SK-N-SH treated with all-trans-retinoic acid at 6 μM for 48 hours (cell line): ENCODE data around the gene PTCD3.
A peak's percentile ranks its signal among the peaks of the same experiment; 100 is the strongest.

ENCODE experiments used
- ATAC-seq: fragments of 200-7000 bp; cut with Tn5 transposase; 3 replicates; pipeline ENCODE4 v1.9.1; 2020; ENCODE audit warnings: mild to moderate bottlenecking, moderate library complexity
- BACH2 ChIP-seq: fragments of 250-450 bp; sonication (Bioruptor Pico); IDR thresholded peaks from 2 replicates; pipeline ENCODE4 v1.9.0; 2021; ENCODE audit warnings: mild to moderate bottlenecking, borderline replicate concordance
- CSDC2 ChIP-seq: fragments of 250-450 bp; sonication (Bioruptor Pico); IDR thresholded peaks from 2 replicates; pipeline ENCODE4 v1.5.0; 2020; ENCODE audit warnings: mild to moderate bottlenecking, moderate library complexity
- CSRNP3 ChIP-seq: fragments of 250-450 bp; sonication (Bioruptor Pico); IDR thresholded peaks from 2 replicates; pipeline ENCODE4 v1.5.1; 2021; ENCODE audit warnings: mild to moderate bottlenecking, moderate library complexity
- GLIS3 ChIP-seq: fragments of 250-450 bp; sonication (Bioruptor Pico); IDR thresholded peaks from 2 replicates; pipeline ENCODE4 v1.5.0; 2020; ENCODE audit warnings: mild to moderate bottlenecking, moderate library complexity
- ISL1 ChIP-seq: fragments of 250-450 bp; sonication (Bioruptor Pico); IDR thresholded peaks from 2 replicates; pipeline ENCODE4 v2.1.2; 2022; ENCODE audit warnings: mild to moderate bottlenecking, moderate library complexity
- OSR1 ChIP-seq: fragments of 250-450 bp; sonication (Bioruptor Pico); IDR thresholded peaks from 2 replicates; pipeline ENCODE4 v1.8.0; 2022; ENCODE audit warnings: moderate library complexity, mild to moderate bottlenecking, inconsistent platforms
- PATZ1 ChIP-seq: fragments of 250-450 bp; sonication (Bioruptor Pico); IDR thresholded peaks from 2 replicates; pipeline ENCODE4 v1.8.0; 2020; ENCODE audit warnings: mild to moderate bottlenecking, moderate library complexity, borderline replicate concordance
- POU6F1 ChIP-seq: fragments of 250-450 bp; sonication (Bioruptor Pico); IDR thresholded peaks from 2 replicates; pipeline ENCODE4 v1.8.0; 2021; ENCODE audit warnings: low read depth, mild to moderate bottlenecking, moderate library complexity, borderline replicate concordance
- SNAI2 ChIP-seq: fragments of 250-450 bp; sonication (Bioruptor Pico); IDR thresholded peaks from 2 replicates; pipeline ENCODE4 v1.5.0; 2020; ENCODE audit warnings: mild to moderate bottlenecking, moderate library complexity
- TCF4 ChIP-seq: fragments of 250-450 bp; sonication (Bioruptor Pico); IDR thresholded peaks from 2 replicates; pipeline ENCODE4 v1.8.0; 2021; ENCODE audit warnings: mild to moderate bottlenecking, moderate library complexity, borderline replicate concordance
- ZFP3 ChIP-seq: fragments of 250-450 bp; sonication (Bioruptor Pico); IDR thresholded peaks from 2 replicates; pipeline ENCODE4 v1.5.0; 2020; ENCODE audit warnings: mild to moderate bottlenecking, moderate library complexity
- ZNF565 ChIP-seq: fragments of 450-650 bp; formaldehyde crosslinking; conservative IDR thresholded peaks from 2 replicates; pipeline ENCODE4 v1.5.0; 2020; ENCODE audit warnings: low read depth, mild to moderate bottlenecking, moderate library complexity
- ZNF70 ChIP-seq: fragments of 450-650 bp; formaldehyde crosslinking; IDR thresholded peaks from 2 replicates; pipeline ENCODE4 v1.5.0; 2020; ENCODE audit warnings: mild to moderate bottlenecking, moderate library complexity
- TF ChIP-seq, protein P1 (sequence below): fragments of 250-450 bp; sonication (Bioruptor Pico); IDR thresholded peaks from 2 replicates; pipeline ENCODE4 v1.5.0; 2020; ENCODE audit warnings: mild to moderate bottlenecking, moderate library complexity

PTCD3 gene

DNA sequence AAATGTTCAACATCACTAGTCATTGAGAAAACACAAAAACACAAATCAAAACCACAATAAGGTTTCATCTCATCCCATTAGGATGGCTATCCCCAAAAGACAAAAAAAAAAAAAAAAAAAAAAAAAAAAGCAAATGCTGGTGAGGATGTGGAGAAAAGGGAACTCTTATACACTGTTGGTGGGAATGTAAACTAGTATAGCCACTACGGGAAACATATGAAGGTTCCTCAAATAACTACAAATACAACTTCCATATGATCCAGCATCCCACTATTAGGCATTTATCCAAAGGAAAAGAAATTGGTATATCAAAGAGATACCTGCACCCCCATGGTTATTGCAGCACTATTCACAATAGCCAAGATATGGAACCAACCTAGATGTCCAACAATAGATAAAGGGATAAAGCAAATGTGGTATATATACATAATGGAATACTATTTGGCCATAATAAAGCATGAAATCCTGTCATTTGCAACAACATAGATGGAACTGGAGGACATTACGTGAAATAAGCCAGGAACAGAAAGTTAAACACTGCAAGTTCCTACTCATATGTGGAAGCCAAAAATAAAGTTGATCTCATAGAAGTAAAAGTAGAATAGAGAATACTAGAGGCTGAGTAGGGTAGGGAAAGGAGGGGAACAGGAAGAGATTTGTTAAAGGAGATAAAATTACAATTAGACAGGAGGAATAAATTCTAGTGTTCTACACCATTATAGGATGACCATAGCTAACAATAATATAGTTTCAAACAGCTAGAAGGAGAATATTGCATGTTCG lies 8.7 kb upstream of the PTCD3 start (continued):
- TF ChIP-seq, protein P1, sequence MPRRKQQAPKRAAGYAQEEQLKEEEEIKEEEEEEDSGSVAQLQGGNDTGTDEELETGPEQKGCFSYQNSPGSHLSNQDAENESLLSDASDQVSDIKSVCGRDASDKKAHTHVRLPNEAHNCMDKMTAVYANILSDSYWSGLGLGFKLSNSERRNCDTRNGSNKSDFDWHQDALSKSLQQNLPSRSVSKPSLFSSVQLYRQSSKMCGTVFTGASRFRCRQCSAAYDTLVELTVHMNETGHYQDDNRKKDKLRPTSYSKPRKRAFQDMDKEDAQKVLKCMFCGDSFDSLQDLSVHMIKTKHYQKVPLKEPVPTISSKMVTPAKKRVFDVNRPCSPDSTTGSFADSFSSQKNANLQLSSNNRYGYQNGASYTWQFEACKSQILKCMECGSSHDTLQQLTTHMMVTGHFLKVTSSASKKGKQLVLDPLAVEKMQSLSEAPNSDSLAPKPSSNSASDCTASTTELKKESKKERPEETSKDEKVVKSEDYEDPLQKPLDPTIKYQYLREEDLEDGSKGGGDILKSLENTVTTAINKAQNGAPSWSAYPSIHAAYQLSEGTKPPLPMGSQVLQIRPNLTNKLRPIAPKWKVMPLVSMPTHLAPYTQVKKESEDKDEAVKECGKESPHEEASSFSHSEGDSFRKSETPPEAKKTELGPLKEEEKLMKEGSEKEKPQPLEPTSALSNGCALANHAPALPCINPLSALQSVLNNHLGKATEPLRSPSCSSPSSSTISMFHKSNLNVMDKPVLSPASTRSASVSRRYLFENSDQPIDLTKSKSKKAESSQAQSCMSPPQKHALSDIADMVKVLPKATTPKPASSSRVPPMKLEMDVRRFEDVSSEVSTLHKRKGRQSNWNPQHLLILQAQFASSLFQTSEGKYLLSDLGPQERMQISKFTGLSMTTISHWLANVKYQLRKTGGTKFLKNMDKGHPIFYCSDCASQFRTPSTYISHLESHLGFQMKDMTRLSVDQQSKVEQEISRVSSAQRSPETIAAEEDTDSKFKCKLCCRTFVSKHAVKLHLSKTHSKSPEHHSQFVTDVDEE (CRISPR knock-in tag) = no peak
- no peak for TF ChIP-seq OSR1 (CRISPR knock-in tag)

GRCh38 chr2:86097913-86098312 lies 8.1 kb upstream of the PTCD3 start:
- TF ChIP-seq, protein P1 (CRISPR knock-in tag) = no peak
- TF ChIP-seq ISL1 (CRISPR knock-in tag) = no peak
- TF ChIP-seq CSDC2 = no peak
- no peak for TF ChIP-seq ZNF70 (CRISPR knock-in tag)
- no peak for TF ChIP-seq SNAI2
- no peak for TF ChIP-seq CSRNP3 (CRISPR knock-in tag)
- no peak for ATAC-seq

GRCh38 chr2:86102157-86102556 lies 3.9 kb upstream of the PTCD3 start:
- TF ChIP-seq POU6F1 (CRISPR knock-in tag) (no peak), ZFP3 (CRISPR knock-in tag) (peak; percentile 85)
- no peak for ATAC-seq

- ATAC-seq = peak; percentile 98
- no peak for TF ChIP-seq CSDC2
- TF ChIP-seq, protein P1 (CRISPR knock-in tag) = 0 out of 2 replicates have a peak, but pooled peaks have one; percentile 24
Measured at GRCh38 chr2:86105252-86105968, 625 bp upstream of the PTCD3 start, which contains the start of gene POLR1A. Gene POLR1A, minus strand, starts transcription at chr2:86105886. Its CDS starts 110 bp downstream, at chr2:86105776.

GRCh38 chr2:86107031-86107430 lies 996 bp downstream of the PTCD3 start:
- ATAC-seq = no peak
- TF ChIP-seq GLIS3 (no peak), PATZ1 (CRISPR knock-in tag) (no peak), TCF4 (CRISPR knock-in tag) (no peak), BACH2 (CRISPR knock-in tag) (no peak), ZNF565 (no peak)
- TF ChIP-seq, protein P1 (CRISPR knock-in tag) = no peak
